SJCRH30 (cell line): ENCODE measurements around the gene FAM222B. TPM values are rescaled to one million over a fixed set of nuclear protein-coding genes. Genes with fewer than 3 reads are reported as not detected.

Experiments
- total RNA-seq: library from RNA; depleted of rRNA; stranded (reverse); fragments of >200 nt; shearing (Covaris generic); gene quantifications from 2 replicates; pipeline ENCODE4 v1.2.3, GENCODE V29; 2014; rRNA removed

The FAM222B gene
- total RNA-seq, 1 experiment from 2014 or later: 22.8 TPM

Other genes with a start within 250 kb of the FAM222B start
- gene SPAG5, start 243.8 kb downstream of the FAM222B start, total RNA-seq: 131 and 147 TPM in 2 replicates
- gene RSKR, start 228.6 kb downstream of the FAM222B start, total RNA-seq: 16.1 and 19.9 TPM in 2 replicates
- 115 and 120 TPM in 2 replicates for gene BLTP2, start 197.6 kb downstream of the FAM222B start, total RNA-seq
- gene SDF2, start 180.9 kb downstream of the FAM222B start, total RNA-seq: 46.0 and 49.6 TPM in 2 replicates
- 60.2 and 66.3 TPM in 2 replicates for gene SUPT6H, start 180.6 kb downstream of the FAM222B start, total RNA-seq
- 5.4 and 7.0 TPM in 2 replicates for gene PROCA1, start 130.9 kb downstream of the FAM222B start, total RNA-seq
- gene RAB34, start 124.9 kb downstream of the FAM222B start, total RNA-seq: 191 and 201 TPM in 2 replicates
- gene RPL23A, start 122.8 kb downstream of the FAM222B start, total RNA-seq: 1,716 and 1,788 TPM in 2 replicates
- gene TLCD1, start 116.6 kb downstream of the FAM222B start, total RNA-seq: 7.5 and 10.0 TPM in 2 replicates
- 1.7 and 2.6 TPM in 2 replicates for gene NEK8, start 114.0 kb downstream of the FAM222B start, total RNA-seq
- 118 and 123 TPM in 2 replicates for gene TRAF4, start 98.8 kb downstream of the FAM222B start, total RNA-seq
- 58.2 and 63.5 TPM in 2 replicates for gene ERAL1, start 12.2 kb upstream of the FAM222B start, total RNA-seq
- gene FLOT2, start 54.9 kb upstream of the FAM222B start, total RNA-seq: 44.7 and 46.4 TPM in 2 replicates
- gene DHRS13, start 60.3 kb upstream of the FAM222B start, total RNA-seq: 25.6 and 27.0 TPM in 2 replicates
- 48.5 and 49.9 TPM in 2 replicates for gene PHF12, start 108.7 kb upstream of the FAM222B start, total RNA-seq
- 16.1 and 20.5 TPM in 2 replicates for gene SEZ6, start 163.2 kb upstream of the FAM222B start, total RNA-seq
- gene PIPOX, start 200.4 kb upstream of the FAM222B start, total RNA-seq: 91.7 and 96.8 TPM in 2 replicates